GM19397 (cell line): Measurements from ENCODE around the gene KMT2D.

Experiments
- ATAC-seq: cut with Tn5 transposase; IDR thresholded peaks from one replicate; pipeline ENCODE4 v1.9.1; 2021; ENCODE audit warnings: mild to moderate bottlenecking, moderate library complexity; ENCODE audit not compliant: unreplicated experiment

The KMT2D gene

GRCh38 chr12:49022558-49023178 is 37.9 kb downstream of the KMT2D start:
- no peak for ATAC-seq

DNA sequence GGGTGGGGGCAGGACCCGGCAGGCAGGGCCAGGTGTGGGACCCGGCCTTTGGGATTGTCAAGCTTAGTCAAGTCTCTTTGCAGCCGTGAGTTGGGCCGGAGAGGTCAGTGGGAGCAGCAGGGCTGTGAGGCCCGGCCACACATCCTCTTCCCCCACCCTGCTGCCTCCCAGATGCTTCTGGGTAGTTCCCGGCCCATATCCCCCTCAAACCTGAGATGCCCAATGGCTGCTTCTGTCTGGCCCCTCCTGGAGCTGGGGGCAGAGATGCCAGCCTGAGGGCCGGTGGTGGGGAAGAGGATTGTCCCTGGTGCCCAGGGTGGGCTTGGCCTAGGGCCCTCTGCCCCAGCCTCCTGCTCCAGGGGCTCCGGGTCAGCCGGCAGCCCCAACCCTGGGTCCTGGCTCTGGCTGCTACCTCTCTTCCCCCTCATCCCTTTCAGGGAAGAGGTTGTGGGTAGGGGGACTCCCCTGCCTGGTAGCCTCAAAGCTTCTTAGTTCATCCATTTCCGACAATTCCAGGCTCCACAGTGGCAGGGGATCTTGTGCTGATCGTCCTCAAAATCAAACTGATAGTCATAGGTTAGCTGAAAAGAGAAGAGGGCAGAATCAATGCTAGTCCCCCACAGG is 39.2 kb downstream of the KMT2D start:
- ATAC-seq = no peak

DNA sequence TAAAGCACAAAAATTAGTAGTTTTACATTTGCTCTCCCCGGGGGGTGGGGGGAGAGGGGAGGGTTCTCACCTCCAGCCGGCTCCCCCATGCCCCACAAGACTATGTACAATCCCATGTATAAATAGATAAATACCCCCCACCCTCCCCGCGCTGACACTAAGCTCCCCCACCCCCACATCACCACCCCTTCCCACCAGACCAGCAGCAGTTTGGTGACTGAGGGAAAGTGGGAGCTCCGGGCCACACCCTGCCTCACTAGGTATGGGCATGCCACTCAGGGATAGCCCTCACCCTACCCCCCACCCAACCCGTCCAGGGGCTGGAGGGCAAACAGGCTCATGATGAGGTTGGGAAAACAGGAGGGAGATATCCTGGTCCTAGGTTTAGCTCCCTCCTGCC is 40.2 kb downstream of the KMT2D start:
- no peak for ATAC-seq

DNA sequence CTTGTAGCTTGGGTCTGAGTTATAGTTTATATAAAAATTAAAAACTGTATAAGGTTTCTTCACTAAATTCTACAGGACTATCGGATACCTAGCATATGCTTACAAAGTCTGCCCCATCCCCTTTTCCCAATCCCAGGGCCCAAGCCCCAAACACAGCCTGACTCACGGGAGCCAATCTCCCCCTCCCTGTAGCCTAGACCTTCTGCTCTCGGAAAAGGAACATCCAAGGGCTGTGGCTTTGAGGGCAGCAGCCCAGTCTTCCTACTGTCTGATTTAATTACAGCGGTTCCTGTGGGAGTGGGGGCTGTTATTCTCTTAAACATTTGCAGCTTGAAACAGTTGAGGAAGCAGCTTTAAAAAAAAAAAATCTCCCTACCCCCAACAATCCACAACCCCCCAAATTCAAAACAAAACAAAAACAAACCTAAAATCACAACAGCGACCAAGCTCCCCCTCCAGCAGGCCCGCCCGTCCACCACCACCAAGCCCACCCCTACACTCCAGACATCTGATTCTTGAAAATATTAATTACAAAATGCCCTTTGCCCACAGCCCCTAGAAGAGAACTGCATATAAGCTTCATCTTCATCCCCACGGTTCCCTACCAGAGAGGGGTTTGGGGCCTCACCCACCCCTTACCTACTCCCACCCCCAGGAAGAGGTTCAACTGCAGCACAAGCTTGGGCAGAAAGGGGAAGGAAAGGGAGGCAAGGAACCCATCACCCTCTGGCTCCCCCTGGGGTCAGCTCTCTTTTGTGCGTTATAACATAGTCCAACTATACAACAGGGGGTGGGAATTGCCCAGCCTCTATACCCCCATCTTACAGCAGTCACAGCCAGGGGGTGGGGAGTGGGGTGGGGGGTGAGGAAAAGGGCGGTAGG is 40.9 kb downstream of the KMT2D start:
- ATAC-seq = no peak

DNA sequence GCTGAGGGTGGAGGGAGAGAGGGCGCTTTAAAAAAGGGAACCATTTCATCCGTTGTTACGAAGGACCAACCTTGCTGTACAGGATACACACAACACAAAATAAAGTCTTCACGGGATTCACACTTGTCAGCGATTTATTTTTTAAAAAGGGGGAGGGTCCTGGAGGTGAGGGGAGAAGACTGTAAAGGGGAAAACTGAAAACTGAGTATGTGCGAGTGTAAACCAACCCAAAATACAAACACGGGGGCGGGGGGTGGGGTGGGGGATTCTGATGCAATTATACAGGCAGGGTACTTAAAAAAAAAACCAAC is 41.5 kb downstream of the KMT2D start:
- ATAC-seq = no peak

DNA sequence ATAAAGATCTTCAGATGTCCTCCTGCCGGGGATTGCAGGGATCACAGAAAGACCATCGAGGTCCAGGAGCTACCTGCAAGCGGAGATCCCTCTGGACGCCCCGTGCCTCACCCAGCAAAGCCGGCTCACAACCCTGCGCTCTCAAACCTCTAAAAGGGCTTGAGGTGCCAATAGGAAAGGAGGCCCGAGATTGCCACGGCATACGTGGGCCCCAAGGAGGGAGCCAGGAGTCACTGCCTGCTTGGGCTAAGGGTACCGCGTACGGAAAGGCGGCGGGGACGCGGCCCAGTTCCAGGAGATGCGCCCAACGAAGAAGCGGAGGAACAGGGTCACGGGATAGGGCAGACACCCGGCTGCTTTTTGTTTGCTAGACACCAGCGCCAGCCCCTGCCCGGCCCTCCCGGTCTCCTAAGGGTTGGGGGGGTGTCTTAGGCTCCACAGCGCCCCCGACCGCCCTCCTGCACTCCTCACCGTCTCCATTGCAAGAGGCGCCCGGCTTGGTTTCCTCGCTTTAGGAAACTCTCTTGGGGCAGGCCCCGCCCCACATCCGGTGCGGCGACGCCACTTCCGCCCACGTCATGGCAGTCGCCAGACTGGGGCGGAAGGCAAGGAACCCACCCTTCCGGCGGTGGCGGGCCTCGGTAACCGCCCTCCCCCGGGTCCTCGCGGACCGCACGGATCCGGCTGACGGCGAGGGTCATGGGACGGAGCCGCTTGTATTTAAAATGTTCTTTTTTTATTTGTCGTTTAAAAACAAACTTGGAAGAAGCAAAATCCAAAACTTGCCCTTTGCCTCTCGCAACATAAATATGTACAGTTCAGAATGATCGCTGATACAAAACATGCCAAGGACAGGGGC is 42.1 kb downstream of the KMT2D start, which contains the start of gene PRKAG1:
Gene PRKAG1, minus strand, starts transcription at position 516 of the 859 bp plus-strand sequence. Its CDS starts 36 bp downstream, at position 480.
- peak; percentile 88 for ATAC-seq

DNA sequence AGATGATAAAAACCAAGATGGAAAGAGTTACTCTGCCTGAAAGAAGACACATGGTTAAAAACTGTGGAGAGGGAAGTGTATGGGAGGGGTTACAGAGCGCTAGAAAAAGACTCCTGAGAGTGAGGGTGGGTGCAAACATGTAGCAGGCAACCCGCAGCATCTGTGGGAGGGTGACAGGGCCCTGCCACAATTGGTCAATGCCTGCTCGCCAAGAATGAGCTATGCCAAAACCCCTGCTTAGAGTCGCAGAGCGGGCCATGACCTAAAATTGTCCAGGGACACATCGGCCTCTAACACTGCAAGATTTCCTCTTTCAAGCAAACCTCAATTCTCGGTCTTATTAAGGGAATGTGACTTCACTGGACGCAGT is 42.7 kb downstream of the KMT2D start:
- ATAC-seq = no peak

GRCh38 chr12:49015196-49015595 is 45.4 kb downstream of the KMT2D start:
- ATAC-seq = no peak

DNA sequence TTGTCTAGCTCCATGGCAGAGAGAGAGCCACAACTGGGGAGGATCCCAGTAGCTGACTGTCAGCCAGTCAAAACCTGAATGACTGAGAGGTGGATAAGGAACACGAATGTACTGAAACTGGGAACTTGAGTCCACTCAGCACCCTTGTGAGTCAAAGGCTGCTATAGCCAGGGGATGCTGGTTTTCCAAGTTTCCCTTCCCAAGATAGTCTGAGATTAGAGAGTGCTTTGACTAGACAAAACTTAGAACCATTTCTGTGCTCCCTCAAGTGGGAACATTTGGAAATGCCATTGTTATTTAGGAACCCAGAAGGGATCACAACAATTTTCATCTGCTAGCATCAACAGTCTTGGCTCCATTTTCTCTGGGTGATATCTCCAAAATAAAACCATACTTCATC is 46.0 kb downstream of the KMT2D start:
- no peak for ATAC-seq

DNA sequence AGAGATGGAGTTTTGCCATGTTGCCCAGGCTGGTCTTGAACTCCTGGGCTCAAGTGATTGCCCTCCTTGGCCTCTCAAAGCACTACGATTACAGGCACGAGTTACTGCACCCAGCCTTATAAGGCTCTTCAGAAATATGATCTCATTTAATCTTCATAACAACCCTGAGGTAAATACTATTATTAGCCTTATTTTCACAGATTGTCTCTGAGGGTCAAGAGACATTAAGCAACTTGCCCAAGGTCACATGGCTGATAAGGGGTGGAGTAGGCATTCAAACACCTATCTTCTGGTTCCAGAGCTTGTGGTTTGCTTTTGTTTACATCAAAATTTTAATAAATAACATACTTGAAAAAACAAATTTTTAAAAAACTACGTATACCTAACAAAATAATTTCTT is 47.2 kb downstream of the KMT2D start:
- ATAC-seq = no peak

DNA sequence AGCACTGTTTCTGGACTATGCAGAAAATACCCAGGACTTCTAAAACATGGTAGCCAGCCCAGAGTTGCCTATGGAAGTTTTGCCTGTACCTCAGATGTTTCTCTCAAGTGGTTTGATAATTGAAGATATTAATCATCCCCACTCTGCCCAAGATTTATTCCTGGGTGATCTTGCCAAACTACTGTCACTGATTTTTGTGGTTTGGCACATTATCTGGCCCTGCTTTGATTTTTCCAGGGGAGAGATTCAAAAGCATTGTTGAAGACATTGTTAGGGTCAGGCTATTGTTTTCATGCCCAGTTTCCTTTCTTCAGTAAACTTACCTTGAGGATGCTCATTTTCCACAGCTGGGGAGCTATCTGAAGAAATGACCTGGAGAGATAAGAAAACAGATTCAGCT is 47.9 kb downstream of the KMT2D start:
- ATAC-seq = no peak
